GM08714 (cell line): ENCODE data around the gene AGPS.
"Not testable (repeated sequence)": the region's sequence is repeated elsewhere in the genome, so short reads cannot be mapped to it uniquely, and the experiment has no call there.

Source experiments
- H3K4me3 ChIP-seq: fragments of 200-500 bp; sonication (Bioruptor generic); 2 replicates; pipeline ENCODE4 v1.5.1; 2014; ENCODE audit warnings: mild to moderate bottlenecking, low read length, inconsistent platforms
- ZNF274 ChIP-seq: IDR thresholded peaks from 2 replicates; pipeline ENCODE4 v1.6.1; 2012; ENCODE audit warnings: mild to moderate bottlenecking, low read depth, low read length

Gene AGPS

DNA sequence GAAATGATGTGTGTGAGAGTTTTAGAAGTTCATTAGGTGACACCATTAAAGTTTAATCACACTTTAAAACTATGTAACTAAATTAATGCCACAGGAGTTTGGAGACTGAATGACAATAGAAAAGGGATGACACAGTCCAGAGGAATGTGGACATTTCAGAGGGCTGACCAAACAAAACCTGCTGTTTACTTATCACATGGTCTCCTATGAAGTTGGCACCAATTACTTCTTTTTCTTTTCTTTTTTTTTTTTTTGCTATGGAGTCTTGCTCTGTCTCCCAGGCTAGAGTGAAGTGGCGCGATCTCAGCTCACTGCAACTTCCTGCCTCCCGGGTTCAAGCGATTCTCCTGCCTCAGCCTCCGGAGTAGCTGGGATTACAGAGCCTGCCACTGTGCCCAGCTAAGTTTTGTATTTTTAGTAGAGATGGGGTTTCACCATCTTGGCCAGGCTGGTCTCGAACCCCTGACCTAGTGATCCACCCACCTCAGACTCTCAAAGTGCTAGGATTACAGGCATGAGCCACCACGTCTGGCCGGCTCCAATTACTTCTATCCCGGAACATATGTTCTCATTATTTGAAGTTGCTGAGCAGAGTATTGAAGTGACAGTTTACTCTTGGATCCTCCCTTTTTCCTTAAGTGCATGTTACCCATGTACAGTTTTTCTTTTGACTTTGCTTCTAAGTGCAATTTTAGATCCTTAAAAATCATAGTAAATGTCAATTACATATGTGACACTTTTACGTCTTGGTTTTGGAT is 4.3 kb downstream of the AGPS start:
- H3K4me3 ChIP-seq: no peak overlapping the region

DNA sequence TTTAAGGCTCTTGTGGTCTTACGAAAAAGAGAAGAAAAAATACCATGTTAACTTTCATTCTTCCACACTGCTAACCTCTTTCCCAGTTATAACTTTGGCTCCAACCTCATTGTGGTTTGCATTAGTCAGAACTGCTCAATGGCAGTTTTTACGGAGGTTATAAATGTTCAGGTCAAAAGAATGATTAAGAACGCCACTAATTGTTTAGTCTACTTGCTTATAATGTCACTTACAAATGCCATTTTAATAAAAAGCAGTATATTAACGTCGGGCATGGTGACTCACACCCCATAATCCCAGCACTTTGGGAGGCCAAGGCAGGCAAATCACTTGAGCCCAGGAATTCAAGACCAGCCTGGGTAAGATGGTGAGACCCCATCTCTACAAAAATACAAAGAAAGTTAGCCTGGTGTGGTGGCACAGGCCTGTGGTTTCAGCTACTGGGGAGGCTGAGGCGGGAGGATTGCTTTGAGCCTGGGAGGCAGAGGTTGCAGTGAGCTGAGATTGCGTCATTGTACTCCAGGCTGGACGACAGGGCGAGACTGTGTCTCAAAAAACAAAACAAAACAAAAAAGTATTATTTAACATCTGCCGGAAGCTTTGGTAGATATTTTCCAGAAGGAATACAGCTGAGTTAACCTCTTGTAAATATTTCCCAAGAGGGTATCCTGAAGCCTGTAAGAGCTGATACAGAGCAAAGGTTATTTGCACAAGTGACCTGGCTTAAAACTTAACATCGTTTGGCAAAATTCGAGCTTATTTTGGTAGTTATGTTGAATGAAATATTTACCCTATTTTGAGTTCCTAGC is 5.1 kb downstream of the AGPS start:
- TF ChIP-seq ZNF274: no peak
- no peak overlapping the region for H3K4me3 ChIP-seq

More for the DNA sequence above, 4.3 kb downstream of the AGPS start:
- TF ChIP-seq ZNF274: no peak

DNA sequence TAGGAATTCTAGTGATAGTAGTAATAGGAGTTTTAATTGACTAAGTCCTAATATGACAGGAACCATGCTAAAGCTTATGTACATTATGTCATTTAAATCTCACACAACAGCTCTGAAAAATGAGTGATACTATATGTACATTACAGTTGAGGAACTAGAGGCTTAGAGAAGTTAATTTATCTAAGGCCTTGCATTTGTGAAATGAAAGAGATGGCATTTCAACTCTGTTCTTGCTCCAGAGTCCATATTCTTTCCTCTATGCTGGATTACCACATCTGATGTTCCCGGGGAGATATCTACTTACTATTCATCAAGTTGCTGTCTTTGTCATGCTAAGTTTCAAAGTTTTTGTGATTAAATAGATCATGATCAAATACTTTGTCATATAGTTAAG is 5.7 kb downstream of the AGPS start:
- no peak overlapping the region for H3K4me3 ChIP-seq
- TF ChIP-seq ZNF274: no peak

DNA sequence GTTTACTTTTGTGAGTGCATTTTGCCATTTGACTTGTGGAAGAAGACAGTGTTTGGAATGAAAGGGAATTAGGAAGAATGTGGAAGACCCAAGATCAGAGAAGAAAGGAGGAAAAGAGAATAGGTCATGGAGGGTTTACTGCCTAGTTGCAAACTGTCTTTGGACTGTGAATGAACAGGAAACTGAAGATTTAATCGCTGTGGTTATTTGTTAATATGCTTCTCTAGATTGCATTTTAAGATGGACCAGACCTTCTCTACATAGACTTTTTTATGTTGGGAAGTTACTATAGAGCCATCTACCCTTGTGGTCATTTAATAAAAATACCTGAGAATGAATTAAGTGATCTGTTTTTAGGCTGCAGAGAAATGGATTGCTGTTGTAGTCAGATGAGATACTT is 6.2 kb downstream of the AGPS start:
- no peak for TF ChIP-seq ZNF274
- H3K4me3 ChIP-seq: no peak overlapping the region

DNA sequence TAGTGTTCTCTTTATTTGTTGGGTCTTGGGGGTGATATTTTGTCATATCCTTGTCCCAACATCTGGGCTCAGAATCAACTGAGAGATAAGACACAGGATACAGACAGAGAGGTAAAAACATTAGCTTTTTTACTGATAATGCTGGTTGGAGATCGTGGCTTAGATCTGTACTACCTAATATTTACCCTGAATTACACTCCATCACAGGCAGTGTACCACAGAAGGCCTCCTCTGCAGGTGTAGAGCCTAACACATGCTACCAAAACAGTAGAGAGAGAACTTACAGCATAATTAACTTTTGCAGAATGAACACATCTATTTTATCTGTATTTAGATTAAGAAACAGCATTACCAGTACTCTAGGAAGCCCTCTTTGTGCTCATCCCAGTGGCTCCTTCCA is 6.8 kb downstream of the AGPS start:
- TF ChIP-seq ZNF274: no peak

DNA sequence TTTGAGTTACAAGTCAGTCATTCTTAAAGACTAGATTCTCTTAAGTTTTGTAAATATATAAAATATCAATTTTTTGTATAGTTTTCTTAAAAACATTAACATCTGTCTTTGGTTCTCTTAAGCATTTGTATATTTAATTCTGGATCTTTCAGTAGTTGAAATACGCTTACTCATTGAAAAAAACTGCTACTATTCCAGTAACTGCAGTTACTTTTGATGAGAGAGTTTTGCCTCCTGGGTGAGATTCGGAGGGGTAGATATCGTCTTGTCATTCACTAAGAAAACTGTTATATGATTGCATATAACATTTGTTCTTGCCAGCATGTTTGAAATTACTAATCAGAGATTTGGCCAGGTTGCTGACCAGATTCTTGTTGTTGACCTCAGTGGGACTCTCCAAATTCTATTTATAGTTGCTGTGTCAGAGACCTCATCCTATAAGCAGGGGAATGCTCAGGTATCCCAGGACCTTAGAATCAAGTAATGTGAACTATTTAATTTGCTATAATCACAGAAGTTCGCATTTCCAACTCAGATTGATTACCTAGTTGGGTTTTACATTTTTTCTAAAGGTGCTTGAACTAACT is 7.9 kb downstream of the AGPS start:
- no peak overlapping the region; the same call in 1 of the 2 replicates for H3K4me3 ChIP-seq
- TF ChIP-seq ZNF274: no peak

More for the DNA sequence above, 6.8 kb downstream of the AGPS start:
- H3K4me3 ChIP-seq: no peak overlapping the region

DNA sequence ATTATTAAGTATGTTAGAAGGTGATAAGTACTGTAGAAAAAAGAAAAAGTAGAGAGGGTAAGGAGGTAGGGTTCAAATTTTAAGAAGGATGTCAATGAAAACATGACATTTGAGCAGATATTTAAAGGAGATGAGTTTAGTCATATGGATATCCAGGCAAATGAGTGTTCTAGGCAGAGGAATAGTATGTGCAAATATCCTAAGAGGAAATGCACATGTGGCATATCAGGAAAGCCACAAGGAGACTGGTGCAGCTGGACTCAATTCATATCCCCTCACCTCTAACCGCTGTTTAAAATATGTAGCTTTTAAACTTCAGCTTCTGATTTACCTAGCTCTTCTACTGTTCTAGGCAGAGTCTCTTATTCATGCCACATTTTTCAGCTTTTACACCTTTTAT is 9.5 kb downstream of the AGPS start:
- TF ChIP-seq ZNF274: no peak
- no peak overlapping the region for H3K4me3 ChIP-seq

DNA sequence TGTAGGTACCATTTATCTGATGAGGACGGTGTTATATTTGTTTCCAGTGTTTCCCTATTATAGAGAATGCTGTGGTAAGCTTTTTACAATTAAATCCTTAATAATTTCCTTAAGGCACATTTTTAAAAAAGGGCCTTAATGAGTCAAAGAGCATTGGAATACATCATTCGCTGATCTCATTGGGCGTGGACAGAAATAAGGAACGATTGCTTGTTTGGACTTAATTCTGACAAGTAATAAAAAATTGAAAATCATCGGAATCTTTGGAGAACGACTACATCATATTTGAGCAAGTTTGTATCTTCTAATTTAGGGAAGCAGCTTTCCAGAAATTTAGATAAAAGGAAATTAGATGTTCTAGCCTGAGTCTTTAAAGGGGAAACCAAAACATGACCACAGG is 11.3 kb downstream of the AGPS start:
- TF ChIP-seq ZNF274: no peak
- no peak overlapping the region for H3K4me3 ChIP-seq

DNA sequence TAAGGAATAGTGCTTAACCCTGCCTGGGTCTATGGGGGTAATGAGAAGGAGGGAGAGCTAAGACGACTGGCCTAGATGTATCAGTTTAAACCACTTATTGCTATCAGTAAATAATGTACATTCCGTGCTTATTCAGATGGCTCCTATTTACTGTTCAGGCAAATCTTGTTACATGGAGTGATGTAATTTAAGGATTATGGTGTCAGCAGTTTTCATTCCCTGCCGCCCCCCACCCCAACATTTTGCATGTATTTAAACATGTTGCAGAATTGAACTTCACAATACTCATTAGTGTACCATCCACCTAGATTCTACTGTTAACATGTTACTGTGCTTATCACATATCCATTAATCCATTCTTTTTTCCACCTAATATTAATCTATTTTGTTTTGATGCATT is 11.7 kb downstream of the AGPS start:
- no peak for TF ChIP-seq ZNF274
- H3K4me3 ChIP-seq: no peak overlapping the region

DNA sequence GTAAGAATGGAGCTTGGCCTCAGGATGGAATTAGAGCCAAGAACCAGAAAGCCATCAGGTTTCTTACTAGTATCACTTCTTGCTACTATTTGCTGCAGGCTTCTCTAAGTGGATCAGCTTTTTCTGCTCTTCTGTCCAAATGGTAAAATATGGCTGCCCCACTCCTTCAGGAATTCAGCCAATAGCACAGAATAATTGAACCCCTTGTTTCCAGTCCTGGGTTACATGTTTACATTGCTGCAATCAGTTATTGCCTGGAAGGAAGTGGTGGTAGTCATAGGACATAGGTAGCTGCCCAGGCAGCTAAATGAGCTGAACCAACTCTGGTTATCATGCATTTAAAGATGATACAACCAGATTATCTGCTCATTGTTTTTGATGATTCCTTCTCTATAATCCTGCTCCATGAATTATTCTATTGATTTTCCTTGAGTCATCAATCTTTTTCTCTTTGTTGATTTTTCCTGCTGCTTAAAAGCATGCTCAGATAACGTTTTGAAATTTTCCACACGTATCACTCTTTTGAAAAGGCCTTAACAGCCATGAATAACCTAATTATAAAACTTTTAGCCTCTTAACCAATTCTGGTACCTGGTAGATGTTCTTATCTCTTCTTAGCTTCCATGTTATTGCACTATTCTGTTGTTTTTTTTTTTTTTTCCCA is 12.6 kb downstream of the AGPS start:
- no peak for TF ChIP-seq ZNF274

DNA sequence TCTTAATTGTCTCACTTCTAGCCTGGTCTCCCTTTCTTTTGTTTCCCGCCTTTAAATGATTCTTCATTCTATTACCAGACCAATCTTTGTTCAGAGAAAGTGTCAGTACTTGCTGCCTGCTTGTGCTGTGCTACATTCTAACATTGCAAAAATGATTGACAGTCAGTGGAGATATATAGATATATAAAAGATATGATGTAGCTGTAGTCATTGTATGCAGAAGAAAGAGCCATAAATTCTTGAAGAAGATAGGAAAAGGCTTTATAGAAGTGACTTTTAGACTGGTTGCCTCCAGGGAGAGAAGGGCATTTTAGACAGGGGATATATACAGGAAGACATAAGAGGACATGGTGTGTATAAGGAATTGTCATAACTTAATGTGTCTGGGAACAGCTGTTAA is 13.6 kb downstream of the AGPS start:
- no peak overlapping the region for H3K4me3 ChIP-seq
- no peak for TF ChIP-seq ZNF274

More for the DNA sequence above, 12.6 kb downstream of the AGPS start:
- no peak overlapping the region for H3K4me3 ChIP-seq

DNA sequence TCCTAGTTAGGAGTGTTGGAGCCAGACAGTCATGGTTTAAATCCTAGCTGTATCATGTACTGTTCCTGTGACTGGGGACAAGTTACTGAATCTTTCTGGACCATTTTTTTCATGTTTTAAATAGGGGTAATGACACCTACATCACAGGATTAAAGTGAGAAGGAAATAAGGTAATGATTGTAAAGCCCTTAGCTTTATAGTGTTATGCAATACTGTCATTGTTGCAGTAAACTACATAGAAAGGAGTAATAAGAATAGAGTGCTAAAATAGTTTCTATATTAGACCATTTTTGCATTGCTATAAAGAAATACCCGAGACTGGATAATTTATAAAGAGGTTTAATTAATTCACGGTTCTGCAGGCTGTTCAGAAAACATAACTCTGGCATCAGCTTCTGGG is 14.5 kb downstream of the AGPS start:
- no peak for TF ChIP-seq ZNF274
- H3K4me3 ChIP-seq: no peak overlapping the region

DNA sequence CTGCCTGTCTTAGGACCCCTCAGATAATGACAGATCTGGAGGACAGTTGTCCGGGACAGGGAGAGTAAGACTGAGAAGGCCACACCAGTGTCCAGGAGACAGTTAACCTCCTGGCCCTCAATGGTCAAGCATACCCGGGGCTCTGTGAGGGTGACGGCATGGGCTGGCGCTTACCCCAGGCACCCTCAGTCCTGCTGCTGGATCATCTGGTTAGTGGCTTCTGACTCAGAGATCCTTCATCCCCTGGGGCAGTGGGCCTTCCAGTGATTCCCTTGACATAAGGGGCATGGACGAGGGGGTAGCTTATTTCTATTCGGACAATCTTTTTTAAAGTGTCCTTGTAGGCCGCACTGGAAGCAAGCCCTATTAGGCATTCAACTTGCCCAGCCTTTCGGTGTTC is 18.1 kb downstream of the AGPS start:
- H3K4me3 ChIP-seq: not testable (repeated sequence)

DNA sequence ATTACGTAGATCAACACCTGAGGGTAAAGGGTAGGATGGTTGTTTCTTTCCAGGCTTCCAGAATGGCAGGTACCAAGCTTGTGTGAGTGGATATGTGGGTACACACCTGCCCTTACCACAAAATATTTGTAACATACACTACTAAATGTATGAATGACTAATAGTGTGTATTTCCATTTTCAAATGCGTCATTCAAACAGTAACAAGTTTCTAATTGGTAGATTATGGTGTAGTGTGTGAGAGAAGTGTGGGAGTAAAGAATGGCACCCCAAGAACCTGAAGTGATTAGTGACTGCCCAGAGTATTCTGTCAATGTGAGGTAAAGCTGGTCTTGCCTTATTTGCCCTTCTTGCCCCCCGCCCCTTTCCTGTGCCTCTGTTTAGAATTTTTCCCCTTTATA is 21.1 kb downstream of the AGPS start:
- H3K4me3 ChIP-seq: no peak overlapping the region
- TF ChIP-seq ZNF274: no peak
